HG03432 (cell line): ENCODE data around the gene TBATA.

Experiments
- ATAC-seq: cut with Tn5 transposase; IDR thresholded peaks from one replicate; pipeline ENCODE4 v1.9.1; 2021; ENCODE audit warnings: mild to moderate bottlenecking, moderate library complexity; ENCODE audit not compliant: unreplicated experiment

The TBATA gene

DNA sequence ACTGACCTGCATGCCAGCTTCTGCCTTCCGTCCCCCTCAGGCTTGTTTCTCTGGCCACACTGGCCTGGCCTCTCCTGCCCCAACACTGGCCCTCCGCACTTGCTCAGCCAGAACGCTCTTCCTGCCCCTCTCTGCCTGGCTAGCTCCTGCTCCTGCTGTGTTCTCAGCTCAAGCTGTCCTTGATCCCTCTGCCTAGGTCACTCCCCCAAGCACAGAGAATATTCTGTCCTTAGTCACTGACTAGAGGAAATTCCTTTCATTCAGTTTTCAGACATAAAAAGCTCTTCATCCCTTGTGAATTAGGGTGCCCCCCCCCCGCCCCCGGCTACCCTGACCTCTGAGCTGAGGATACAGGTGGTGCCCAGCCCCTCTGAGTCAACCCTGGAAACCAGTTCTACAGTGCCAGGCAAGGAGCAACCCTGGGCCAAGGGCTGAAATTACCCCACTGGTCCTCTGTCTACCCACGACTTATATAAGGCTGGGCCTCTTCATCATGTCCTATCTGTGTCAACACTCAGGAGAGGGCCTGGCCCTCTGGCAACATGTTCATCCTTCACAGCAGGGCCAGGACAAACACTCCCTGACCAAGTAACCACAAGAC lies 23.9 kb upstream of the TBATA start:
- no peak for ATAC-seq

- ATAC-seq, result no peak
Observed at GRCh38 chr10:70807556-70807955, 22.4 kb upstream of the TBATA start.

GRCh38 chr10:70806841-70807240 lies 21.7 kb upstream of the TBATA start:
- no peak for ATAC-seq

- ATAC-seq, result no peak
Observed at GRCh38 chr10:70805619-70806215, 20.5 kb upstream of the TBATA start.

- no peak for ATAC-seq
Observed at GRCh38 chr10:70804421-70804808, 19.2 kb upstream of the TBATA start.

GRCh38 chr10:70803775-70804420 lies 18.7 kb upstream of the TBATA start:
- ATAC-seq, result no peak

DNA sequence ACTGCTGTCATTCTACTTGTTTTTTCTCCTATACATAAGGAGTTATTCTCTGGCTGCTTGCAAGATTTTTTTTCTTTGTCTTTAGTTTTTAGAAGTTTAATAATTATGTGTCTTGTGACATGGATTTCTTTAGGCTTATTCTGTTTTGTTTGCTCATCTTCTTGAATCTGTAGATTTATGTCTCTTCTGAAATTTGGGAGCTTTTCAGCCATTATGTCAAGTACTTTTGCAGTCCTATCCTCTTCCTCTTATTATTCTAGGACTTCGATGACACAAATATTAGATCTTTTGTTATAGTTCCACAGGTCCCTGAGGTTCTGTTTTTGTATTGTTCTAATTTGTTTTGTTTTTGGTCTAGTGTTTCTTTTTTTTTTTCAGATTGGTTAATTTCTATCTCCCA lies 16.7 kb upstream of the TBATA start:
- no peak for ATAC-seq

DNA sequence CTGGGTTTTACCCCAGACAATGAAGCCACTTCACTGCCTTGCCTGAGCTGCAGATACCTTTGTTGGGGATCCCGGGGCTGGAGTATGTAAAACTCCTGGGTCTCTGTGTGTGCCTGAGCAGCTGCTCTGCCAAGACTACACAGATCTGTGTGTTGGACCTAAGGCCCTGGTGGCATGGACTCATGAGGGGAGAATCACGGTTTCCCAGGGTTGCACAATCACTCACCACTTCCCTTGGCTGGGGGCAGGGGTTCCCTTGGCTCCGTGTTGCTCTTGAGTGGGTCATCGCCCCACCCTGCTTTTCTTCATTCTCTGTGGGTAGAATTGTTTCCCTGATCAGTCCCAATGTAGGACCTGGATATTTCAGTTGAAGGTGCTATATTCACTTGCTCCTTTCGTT lies 13.9 kb upstream of the TBATA start:
- no peak for ATAC-seq

DNA sequence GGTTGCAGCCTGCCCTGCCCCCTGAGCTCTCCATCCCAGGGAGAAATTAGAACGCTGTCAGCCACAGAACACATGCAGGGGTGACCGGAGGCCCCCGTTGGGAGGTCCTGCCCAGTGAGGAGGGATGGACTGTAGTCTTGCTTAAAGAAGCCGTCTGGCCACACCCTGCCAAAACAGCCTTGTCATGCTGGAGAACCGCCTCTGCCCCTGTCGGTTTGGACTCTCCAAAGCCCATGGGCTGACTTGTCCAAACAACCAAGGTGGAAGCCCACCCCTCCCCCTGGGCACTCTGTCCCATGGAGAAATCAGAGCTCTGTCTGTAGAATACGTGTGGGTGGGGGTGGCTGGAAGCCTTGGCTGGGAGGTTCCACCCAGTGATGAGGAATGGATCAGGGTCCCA lies 12.7 kb upstream of the TBATA start:
- no peak for ATAC-seq

DNA sequence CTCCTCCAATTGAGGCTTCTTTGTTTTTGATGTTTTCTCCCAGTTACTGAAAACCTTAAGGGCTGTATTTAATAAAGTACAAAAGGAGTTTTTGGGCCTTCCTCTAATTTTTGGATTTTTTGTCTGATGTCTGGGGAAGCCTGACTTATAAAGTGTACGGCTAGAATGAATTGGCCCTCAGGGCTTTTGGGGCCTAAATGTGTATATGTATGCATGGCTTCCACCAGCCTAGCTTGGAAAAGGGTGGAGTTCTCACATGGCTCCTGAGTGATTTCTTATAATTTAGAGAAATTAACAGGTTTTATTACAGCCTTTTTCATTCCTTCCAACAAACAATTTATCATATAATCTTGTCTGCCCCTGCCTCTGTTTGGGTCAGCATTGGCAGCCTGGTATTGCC lies 10.4 kb upstream of the TBATA start:
- no peak for ATAC-seq

DNA sequence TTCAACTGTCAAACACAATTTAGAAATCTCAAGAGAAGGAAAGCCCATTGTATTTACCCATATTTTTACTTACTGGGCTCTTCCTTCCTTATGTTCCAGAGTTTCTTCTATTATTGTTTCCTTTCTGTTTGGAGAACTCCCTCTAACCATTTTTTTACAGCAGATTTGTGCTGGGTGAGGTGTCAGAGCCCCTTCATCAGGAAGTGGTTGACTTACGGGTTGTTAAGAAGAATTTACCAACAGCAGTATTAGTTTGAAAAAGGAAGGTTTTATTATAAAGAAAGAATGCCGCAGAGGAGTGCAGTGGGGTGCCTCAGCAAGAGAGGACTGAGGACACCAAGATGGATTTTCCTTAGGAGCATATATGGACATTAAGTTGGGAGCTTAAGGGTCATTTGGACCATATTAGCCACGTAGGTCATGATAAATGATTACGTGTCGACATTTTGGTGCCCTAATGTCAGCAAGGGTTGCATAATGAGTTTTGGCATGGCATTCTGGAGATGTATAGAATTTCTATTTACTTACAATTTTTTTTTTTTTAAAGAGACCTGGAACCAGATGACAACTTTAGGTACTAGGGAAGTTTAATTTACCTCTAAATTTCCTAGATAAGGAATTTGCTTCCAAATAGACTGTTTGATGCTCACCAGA lies 6.3 kb upstream of the TBATA start:
- ATAC-seq, result no peak

DNA sequence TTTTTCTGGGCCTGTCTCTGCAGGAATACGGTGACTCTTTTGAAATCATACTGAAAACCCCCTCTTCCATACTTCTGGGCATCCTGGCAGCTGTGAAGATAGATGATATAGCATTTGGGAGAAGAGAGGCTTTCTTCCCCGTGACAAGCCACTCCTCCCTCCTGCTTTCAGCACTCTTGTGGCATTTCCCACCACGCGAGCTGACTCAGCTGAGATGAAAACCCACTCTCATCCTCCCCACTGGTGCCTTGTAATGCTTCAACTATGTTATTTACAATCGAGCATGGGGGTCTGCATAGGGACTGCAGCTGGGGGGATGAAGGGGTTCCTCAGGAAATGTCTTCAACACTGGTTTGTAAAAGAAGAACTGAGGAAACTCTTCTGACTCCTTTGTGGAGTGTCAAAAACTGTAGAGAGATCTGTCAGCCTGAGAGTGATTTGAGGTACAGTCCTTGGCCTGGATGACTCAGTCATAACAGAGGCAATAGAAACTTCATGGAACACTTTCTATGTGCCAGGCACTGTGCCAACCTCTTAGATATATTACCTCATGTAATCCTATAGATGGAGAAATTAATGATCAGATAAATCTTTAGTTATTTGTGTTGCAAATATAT lies 1.7 kb upstream of the TBATA start:
- ATAC-seq, result no peak

DNA sequence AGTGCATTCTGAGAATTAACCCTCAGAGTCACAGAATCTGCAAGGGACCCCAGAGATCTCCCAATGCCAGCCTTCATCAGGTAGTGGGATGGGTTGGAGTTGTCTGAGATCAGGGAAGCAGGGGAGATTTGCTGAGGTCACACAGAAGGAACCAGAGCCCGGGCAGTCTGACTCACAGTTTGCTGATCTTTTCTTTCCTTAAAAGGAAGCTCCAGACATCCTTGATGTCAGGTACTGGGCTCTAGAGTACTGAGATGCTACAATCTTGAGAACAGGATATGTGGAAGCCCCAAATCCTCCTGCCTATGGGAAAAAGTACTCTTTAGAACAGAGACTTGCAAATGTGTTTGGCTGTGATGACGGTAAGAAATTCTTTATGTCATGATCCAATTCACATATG lies 706 bp downstream of the TBATA start:
- ATAC-seq, result no peak

GRCh38 chr10:70784016-70784415 lies 1.2 kb downstream of the TBATA start:
- ATAC-seq, result no peak

DNA sequence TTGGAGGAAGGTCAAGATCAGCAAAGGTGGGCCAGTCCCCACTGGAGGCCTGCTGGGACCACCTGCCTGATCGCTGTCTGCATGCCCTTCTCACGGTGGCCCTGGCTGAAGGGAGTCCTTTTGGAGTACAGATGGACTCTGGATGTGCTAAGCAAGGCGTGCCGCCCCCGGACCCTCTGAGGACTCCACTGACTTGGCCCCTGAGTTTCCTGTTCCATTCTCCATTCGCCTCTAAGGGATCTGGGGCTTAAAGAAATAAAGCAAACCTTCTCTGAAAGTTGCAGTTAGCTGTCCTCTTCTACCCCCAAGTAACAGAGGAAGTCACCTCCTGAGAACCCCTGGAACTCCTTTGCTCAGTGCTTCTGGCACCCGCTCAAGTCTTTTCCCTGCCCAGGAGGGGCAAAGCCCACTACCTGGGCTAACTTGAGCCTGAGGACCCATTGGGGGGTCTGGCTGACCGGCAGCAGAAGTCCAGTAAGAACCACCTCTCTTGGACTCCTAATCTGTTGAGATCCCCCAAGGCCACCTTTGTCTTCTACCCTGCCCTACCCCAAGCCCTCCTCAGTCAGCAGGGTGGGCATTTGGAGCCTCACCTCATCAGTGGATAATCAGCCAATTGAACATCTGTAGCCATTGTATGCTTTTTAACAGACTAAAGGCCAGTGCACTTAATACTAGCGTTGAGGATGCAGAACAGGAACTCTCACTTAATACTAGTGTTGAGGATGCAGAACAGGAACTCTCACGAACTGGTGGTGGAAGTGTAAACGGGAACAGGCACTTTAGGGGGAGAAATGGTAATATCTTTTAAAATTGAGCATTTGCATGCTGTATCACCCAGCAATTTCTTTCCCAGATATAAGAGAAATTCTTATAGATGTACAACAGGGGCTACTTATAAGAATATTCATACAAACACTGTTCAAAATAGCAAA lies 2.2 kb downstream of the TBATA start:
- no peak for ATAC-seq

DNA sequence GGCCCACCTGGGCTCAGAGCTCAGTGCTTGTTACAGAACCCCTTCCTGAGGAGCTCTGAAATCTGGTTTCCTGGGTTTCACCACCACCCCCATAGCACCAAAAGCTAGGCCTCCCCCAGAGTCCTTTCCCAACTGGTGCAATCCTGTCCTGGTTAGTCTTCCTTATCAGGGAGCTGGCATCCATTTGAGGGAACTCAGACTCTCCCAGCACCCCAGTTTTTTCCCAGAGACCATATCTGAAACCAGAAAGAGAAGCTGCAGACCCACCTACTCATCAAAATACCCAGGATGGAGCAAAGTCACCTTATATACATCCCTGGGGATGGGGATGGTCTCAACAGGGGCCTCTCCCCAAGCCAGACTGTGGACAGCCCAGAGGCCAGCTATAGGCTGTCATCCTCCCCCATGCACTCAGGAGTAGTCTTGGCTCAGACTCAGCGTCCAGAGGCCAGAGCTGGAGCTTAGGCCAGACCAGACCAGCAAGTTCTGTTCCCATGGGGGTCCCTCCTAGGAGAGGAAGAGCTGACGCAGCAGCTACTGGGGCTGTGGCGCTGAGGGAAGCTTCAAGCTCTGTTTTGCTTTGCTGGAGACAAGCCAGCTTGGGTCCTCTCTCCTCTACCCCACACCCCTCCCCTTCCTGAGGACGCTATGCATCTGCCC lies 3.0 kb downstream of the TBATA start:
- ATAC-seq, result no peak

DNA sequence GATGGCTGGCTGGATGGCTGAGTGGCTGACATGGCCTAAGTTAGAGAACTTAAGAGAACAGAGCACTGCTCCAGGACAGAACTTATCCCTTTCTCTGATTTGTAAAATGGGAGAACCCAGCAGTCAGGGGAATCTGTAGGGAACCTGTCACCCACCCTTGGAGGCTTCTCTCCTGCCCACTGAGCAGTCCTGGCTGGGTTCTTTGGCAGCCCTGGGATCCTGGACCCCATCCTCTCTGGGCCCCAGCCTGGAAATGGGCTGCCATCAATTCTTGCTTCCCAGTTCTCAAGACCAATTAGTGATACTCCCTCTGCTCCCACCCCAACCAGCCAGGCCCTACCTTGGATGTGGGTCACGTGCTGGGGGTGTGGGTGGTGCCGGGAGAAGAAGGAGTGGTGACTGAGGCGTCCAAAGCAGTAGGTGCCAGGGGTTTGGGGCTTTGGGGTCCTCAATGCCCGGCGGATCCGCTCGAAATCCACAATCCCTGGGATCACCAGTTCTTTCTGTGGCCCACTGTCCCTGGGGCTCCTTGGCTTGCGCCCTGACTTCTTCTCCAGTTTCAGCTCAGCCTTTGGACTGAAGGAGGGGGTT lies 3.6 kb downstream of the TBATA start:
- ATAC-seq, result no peak

DNA sequence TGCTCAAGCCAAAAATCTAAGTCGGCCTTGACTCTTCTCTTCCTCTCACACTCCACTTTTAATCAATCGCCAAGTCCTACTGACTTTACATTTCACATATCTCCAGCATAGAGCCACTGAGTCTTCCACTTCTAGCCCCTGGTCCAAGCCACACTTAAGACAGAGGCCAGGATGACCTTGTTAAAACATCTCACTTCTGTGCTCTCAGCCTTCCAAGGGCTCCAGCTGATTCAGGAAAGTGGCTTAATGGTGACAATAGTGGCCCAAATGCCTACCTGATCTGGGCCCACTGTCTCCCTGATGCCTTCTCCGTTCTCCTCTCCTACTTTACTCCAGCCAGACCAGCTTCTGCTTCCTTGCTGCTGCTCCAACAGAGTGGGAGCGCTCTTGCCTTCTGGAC lies 4.4 kb downstream of the TBATA start:
- no peak for ATAC-seq

GRCh38 chr10:70780370-70780760 lies 4.8 kb downstream of the TBATA start:
- ATAC-seq, result no peak
